Neutrophil (primary cell): ENCODE data around the gene POLR1D.

Experiments used
- H3K27ac ChIP-seq: fragments of 200-600 bp; sonication (generic); 2 replicates; pipeline ENCODE4 v1.5.1; 2016; ENCODE audit warnings: mild to moderate bottlenecking, moderate library complexity
- H3K27me3 ChIP-seq: fragments of 200-600 bp; sonication (generic); 2 replicates; pipeline ENCODE4 v1.6.0; 2016; ENCODE audit warnings: mild to moderate bottlenecking
- H3K36me3 ChIP-seq: fragments of 200-600 bp; sonication (generic); 2 replicates; pipeline ENCODE4 v1.5.1; 2017
- H3K4me1 ChIP-seq, 2 experiments: fragments of 200-600 bp in 1 of 2; sonication (generic) in 1 of 2; 1 replicate in 1 of 2; 2 replicates in 1 of 2; pipeline versions ENCODE4 v1.5.1 to v1.6.1; 2013 to 2016; ENCODE audit warnings: low read depth in 1 of 2, low read length in 1 of 2, mild to moderate bottlenecking in 1 of 2, moderate library complexity in 1 of 2; ENCODE audit not compliant: control insufficient read depth in 1 of 2, insufficient read depth in 1 of 2
- H3K4me3 ChIP-seq, 2 experiments: fragments of 200-600 bp in 1 of 2; sonication (generic) in 1 of 2; 1 replicate in 1 of 2; 2 replicates in 1 of 2; pipeline ENCODE4 v1.5.1; 2013 to 2016; ENCODE audit warnings: low read depth in 1 of 2, low read length in 1 of 2, mild to moderate bottlenecking in 1 of 2, moderate library complexity in 1 of 2
- H3K9me3 ChIP-seq: fragments of 200-600 bp; sonication (generic); 2 replicates; pipeline ENCODE4 v1.5.1; 2016
- CTCF ChIP-seq: fragments of 200-600 bp; sonication (generic); IDR thresholded peaks from 2 replicates; pipeline ENCODE4 v1.5.1; 2016; ENCODE audit warnings: antibody characterized with exemption

POLR1D gene

GRCh38 chr13:27631156-27631555, 9.5 kb downstream of the POLR1D start:
- no peak overlapping the region for H3K4me3 ChIP-seq
- H3K4me1 ChIP-seq = peaks cover 0 to 9% of the 10 kb centered on the region in 2 experiments
- H3K9me3 ChIP-seq = no peaks in the 10 kb centered on the region
- peaks cover 13% of the 10 kb centered on the region for H3K36me3 ChIP-seq
- no peak overlapping the region for H3K27ac ChIP-seq
- H3K27me3 ChIP-seq = no peaks in the 10 kb centered on the region
- no peak for TF ChIP-seq CTCF

DNA sequence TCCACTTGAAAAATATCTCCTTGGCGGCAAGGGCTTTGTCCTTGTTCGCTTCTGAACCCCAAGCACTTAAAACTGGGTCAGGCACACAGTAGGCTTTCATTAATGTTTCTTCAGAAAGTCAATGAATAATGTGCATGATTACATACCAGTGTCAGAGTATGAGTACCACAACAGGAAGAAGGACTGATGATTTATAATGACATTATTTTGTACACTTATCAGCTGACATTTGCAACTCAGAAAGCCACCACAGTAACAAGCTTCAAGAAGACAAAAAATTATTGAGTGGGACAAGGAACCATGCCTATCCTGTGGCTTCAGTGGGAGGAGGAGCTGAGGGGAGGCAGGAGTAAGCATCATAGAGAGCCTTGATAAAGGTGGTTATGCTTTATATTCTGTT, 10.0 kb downstream of the POLR1D start:
- TF ChIP-seq CTCF = no peak
- Histone ChIP-seq H3K36me3 (peaks cover 13% of the 10 kb centered on the region), H3K9me3 (no peaks in the 10 kb centered on the region), H3K4me3 (no peak overlapping the region), H3K4me1 (peaks cover 0 to 9% of the 10 kb centered on the region in 2 experiments), H3K27ac (no peak overlapping the region), H3K27me3 (no peaks in the 10 kb centered on the region)

GRCh38 chr13:27632214-27632613, 10.5 kb downstream of the POLR1D start:
- no peak for TF ChIP-seq CTCF

DNA sequence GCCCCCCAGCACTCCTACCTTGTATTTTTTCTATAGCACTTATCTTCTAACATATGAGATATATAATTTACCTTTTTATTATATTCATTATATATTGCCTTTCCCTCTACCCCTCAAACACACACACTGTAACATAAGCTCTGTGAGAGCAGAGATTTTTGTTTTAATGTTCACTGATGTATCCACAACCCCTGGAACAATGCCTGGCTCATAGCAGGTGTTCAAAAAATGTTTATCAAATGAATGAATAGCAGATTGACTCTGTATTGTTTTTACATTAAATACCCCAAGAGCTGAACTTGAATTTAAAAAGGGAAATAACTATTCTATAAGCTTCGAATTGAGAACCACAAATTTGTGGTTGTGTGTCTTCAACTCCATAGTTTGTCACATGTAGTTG, 11.0 kb downstream of the POLR1D start:
- no peaks in the 10 kb centered on the region for H3K27me3 ChIP-seq
- peaks cover 0 to 9% of the 10 kb centered on the region in 2 experiments for H3K4me1 ChIP-seq
- no peak for TF ChIP-seq CTCF
- peaks cover 13% of the 10 kb centered on the region for H3K36me3 ChIP-seq
- H3K27ac ChIP-seq = no peak overlapping the region
- no peaks in the 10 kb centered on the region for H3K9me3 ChIP-seq
- H3K4me3 ChIP-seq = no peak overlapping the region

More at GRCh38 chr13:27632214-27632613, 10.5 kb downstream of the POLR1D start:
- H3K27ac ChIP-seq = no peak overlapping the region
- H3K9me3 ChIP-seq = no peaks in the 10 kb centered on the region
- no peaks in the 10 kb centered on the region for H3K27me3 ChIP-seq
- H3K36me3 ChIP-seq = peaks cover 13% of the 10 kb centered on the region
- H3K4me1 ChIP-seq = peaks cover 0 to 9% of the 10 kb centered on the region in 2 experiments
- H3K4me3 ChIP-seq = no peak overlapping the region

GRCh38 chr13:27634231-27634630, 12.5 kb downstream of the POLR1D start:
- H3K9me3 ChIP-seq = no peaks in the 10 kb centered on the region
- H3K4me3 ChIP-seq = no peak overlapping the region
- no peaks in the 10 kb centered on the region for H3K27me3 ChIP-seq
- no peak for TF ChIP-seq CTCF
- H3K4me1 ChIP-seq = peaks cover 0 to 9% of the 10 kb centered on the region in 2 experiments
- no peak overlapping the region for H3K27ac ChIP-seq
- peaks cover 13% of the 10 kb centered on the region for H3K36me3 ChIP-seq

DNA sequence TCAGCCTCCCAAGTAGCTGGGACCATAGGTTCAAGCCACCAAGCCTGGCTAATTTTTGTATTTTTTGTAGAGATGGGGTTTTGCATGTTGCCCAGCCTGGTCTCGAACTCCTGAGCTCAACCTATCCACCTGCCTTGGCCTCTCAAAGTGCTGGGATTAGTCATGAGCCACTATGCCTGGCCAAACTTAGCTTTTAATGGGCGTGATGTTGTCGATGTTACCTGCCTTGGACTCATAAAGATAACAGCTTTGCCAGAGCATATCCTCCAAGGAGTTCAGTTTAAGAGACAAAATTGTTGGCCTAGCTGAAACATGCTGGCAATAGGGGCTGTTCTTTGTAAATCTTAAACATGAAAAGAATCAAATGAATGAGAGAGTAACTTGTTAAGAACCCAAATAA, 13.1 kb downstream of the POLR1D start:
- Histone ChIP-seq H3K36me3 (peaks cover 13% of the 10 kb centered on the region), H3K27me3 (no peaks in the 10 kb centered on the region), H3K27ac (no peak overlapping the region), H3K4me1 (peaks cover 0 to 9% of the 10 kb centered on the region in 2 experiments), H3K9me3 (no peaks in the 10 kb centered on the region), H3K4me3 (no peak overlapping the region)
- TF ChIP-seq CTCF = no peak
